Psoas muscle (tissue), 8 donors: ENCODE data around the gene COL26A1. TPM values are rescaled to one million over a fixed set of nuclear protein-coding genes. Genes with fewer than 3 reads are reported as not detected.

ENCODE experiments used
- ATAC-seq, 4 donors: fragments of 200-7000 bp; cut with Tn5 transposase; one replicate each; pipeline ENCODE4 v1.9.1; 2020; ENCODE audit warnings: moderate library complexity in 3 of 4, mild to moderate bottlenecking in 2 of 4
- DNase-seq, 2 donors: peaks; one replicate each; pipeline ENCODE4 v3.0.0-alpha.2; 2020
- H3K27ac ChIP-seq: fragments of 200-600 bp; one replicate; pipeline ENCODE4 v1.8.0; 2022
- H3K27me3 ChIP-seq, 3 donors: fragments of 200-600 bp in 1 of 3; one replicate each; pipeline versions ENCODE4 v1.6.1 to v1.8.0; 2013 to 2022; ENCODE audit warnings: low read length in 2 of 3, mild to moderate bottlenecking in 2 of 3, moderate library complexity in 1 of 3; ENCODE audit not compliant: insufficient read depth in 3 of 3
- H3K36me3 ChIP-seq, 2 donors: fragments of 200-600 bp in 1 of 2; one replicate each; pipeline versions ENCODE4 v1.6.1 to v1.8.0; 2013 to 2022; ENCODE audit warnings: low read depth in 1 of 2, mild to moderate bottlenecking in 1 of 2, moderate library complexity in 1 of 2; ENCODE audit not compliant: insufficient read depth in 1 of 2
- H3K4me1 ChIP-seq: fragments of 200-600 bp; one replicate; pipeline ENCODE4 v1.8.0; 2022
- H3K4me3 ChIP-seq: fragments of 200-600 bp; one replicate; pipeline ENCODE4 v1.8.0; 2022; ENCODE audit warnings: mild to moderate bottlenecking
- H3K9me3 ChIP-seq: fragments of 200-600 bp; one replicate; pipeline ENCODE4 v1.8.0; 2022
- CTCF ChIP-seq: fragments of 200-600 bp; IDR thresholded peaks from one replicate; pipeline ENCODE4 v1.8.0; 2022; ENCODE audit warnings: antibody characterized with exemption
- WGBS, 3 donors: extraction: QIAGEN DNeasy Blood & Tissue Kit; methylation state at CpG; one replicate each; pipeline versions ENCODE4 v1.1.6 to v1.1.7; 2013; 5-methylcytosine and 5-hydroxymethylcytosine counted together
- intact Hi-C, 2 donors: fragments of 100-400 bp; cut with DNase I; formaldehyde crosslinking; loops; one replicate each; pipeline versions ENCODE4 v1.11.0 to v1.14.2; 2022
- polyA plus RNA-seq, 3 donors: library from polyadenylated mRNA; stranded (reverse); fragments of 200-250 nt; gene quantifications; one replicate each; pipeline ENCODE4 v1.2.3, GENCODE V29; 2013
- total RNA-seq, 4 donors: library from RNA; stranded (reverse); fragmentation: NEBNext Ultra II Directional in 2 of 4; extraction: Animal tissue kit (Norgen Biotek cat#: 25700) in 2 of 4; gene quantifications; one replicate each; pipeline versions ENCODE4 v1.2.1 to v1.2.4, GENCODE V29; 2021 to 2023
- donor health status: healthy with polysubstance abuse.
- donor health status: DM: no; HTN: no; CAD: no; lungs with moderate emphysema.
- donor health status: Bipolar disorder and iron deficiency.
- donor health status: healthy.
- donor health status: DM: yes; HTN: yes; CAD: no.
- donor health status: DM: no; HTN: no; CAD: no.
- donor health status: DM: no; HTN: no; CAD: no.
- donor health status: DM: yes; HTN: yes; CAD: no.

The COL26A1 gene
- total and polyA plus RNA-seq, 7 donors: 0.03 TPM; not detected in 6

GRCh38 chr7:101398396-101399289 lies 36.0 kb downstream of the COL26A1 start:
- no peak for ATAC-seq

GRCh38 chr7:101399759-101400158 lies 37.1 kb downstream of the COL26A1 start:
- no peak overlapping the region for H3K27ac ChIP-seq
- WGBS, 3 donors: 56 to 61% (median 59%) methylated on average over 6 of the region's 6 CpGs
- intact Hi-C loops: no loop called here
- H3K4me3 ChIP-seq: no peak overlapping the region
- no peaks in the 10 kb centered on the region for H3K9me3 ChIP-seq
- ATAC-seq (no peak), DNase-seq (no peak)
- H3K4me1 ChIP-seq: no peaks in the 10 kb centered on the region
- H3K27me3 ChIP-seq: peaks cover 0 to 24% (median 14%) of the 10 kb centered on the region in 3 donors
- no peaks in the 10 kb centered on the region for H3K36me3 ChIP-seq
- TF ChIP-seq CTCF: no peak

More at GRCh38 chr7:101398396-101399289, 36.0 kb downstream of the COL26A1 start:
- Histone ChIP-seq H3K36me3 (no peaks in the 10 kb centered on the region), H3K9me3 (no peaks in the 10 kb centered on the region), H3K4me1 (no peaks in the 10 kb centered on the region), H3K4me3 (no peak overlapping the region), H3K27me3 (peaks cover 0 to 30% (median 12%) of the 10 kb centered on the region in 3 donors), H3K27ac (no peak overlapping the region)
- WGBS, 3 donors: 78 to 80% (median 78%) methylated on average over 22 of the region's 22 CpGs
- intact Hi-C loops: no loop called here
- TF ChIP-seq CTCF: no peak
- DNase-seq: no peak

GRCh38 chr7:101400751-101401150 lies 38.1 kb downstream of the COL26A1 start:
- H3K9me3 ChIP-seq: no peaks in the 10 kb centered on the region
- DNase-seq (no peak), ATAC-seq (no peak)
- no peaks in the 10 kb centered on the region for H3K4me1 ChIP-seq
- 86 to 91% (median 90%) methylated on average over 13 of the region's 13 CpGs for WGBS, 3 donors
- intact Hi-C loops: no loop called here
- no peak overlapping the region for H3K4me3 ChIP-seq
- H3K27ac ChIP-seq: no peak overlapping the region
- no peaks in the 10 kb centered on the region for H3K36me3 ChIP-seq
- H3K27me3 ChIP-seq: peaks cover 0 to 25% (median 17%) of the 10 kb centered on the region in 3 donors
- no peak for TF ChIP-seq CTCF

GRCh38 chr7:101401390-101402080 lies 38.9 kb downstream of the COL26A1 start:
- intact Hi-C loops: no loop called here
- no peak overlapping the region for H3K4me3 ChIP-seq
- no peaks in the 10 kb centered on the region for H3K36me3 ChIP-seq
- TF ChIP-seq CTCF: no peak
- H3K9me3 ChIP-seq: no peaks in the 10 kb centered on the region
- no peaks in the 10 kb centered on the region for H3K4me1 ChIP-seq
- no peak overlapping the region for H3K27ac ChIP-seq
- no peak for DNase-seq
- ATAC-seq: no peak
- peaks cover 0 to 25% (median 22%) of the 10 kb centered on the region in 3 donors for H3K27me3 ChIP-seq
- WGBS, 3 donors: 35 to 42% (median 40%) methylated on average over 7 of the region's 7 CpGs
